Subcutaneous adipose tissue (tissue), 4 donors: Measurements from ENCODE around the gene TOMM7. TPM values are rescaled to one million over a fixed set of nuclear protein-coding genes. Genes with fewer than 3 reads are reported as not detected.

Experiments used
- total RNA-seq, 4 donors: library from RNA; depleted of rRNA; stranded (reverse); fragments of >200 nt; gene quantifications; one replicate each; pipeline ENCODE4 v1.1.0, GENCODE V29; 2016
- TF ChIP-seq, protein P1 (sequence below): fragments of 450-650 bp; IDR thresholded peaks from one replicate; pipeline ENCODE4 v1.5.1; 2016; ENCODE audit warnings: low read depth, mild to moderate bottlenecking, control low read depth, antibody characterized with exemption, moderate library complexity

Gene TOMM7
- total RNA-seq, 4 donors from 2014 or later, result 174 to 260 (median 210) TPM

DNA sequence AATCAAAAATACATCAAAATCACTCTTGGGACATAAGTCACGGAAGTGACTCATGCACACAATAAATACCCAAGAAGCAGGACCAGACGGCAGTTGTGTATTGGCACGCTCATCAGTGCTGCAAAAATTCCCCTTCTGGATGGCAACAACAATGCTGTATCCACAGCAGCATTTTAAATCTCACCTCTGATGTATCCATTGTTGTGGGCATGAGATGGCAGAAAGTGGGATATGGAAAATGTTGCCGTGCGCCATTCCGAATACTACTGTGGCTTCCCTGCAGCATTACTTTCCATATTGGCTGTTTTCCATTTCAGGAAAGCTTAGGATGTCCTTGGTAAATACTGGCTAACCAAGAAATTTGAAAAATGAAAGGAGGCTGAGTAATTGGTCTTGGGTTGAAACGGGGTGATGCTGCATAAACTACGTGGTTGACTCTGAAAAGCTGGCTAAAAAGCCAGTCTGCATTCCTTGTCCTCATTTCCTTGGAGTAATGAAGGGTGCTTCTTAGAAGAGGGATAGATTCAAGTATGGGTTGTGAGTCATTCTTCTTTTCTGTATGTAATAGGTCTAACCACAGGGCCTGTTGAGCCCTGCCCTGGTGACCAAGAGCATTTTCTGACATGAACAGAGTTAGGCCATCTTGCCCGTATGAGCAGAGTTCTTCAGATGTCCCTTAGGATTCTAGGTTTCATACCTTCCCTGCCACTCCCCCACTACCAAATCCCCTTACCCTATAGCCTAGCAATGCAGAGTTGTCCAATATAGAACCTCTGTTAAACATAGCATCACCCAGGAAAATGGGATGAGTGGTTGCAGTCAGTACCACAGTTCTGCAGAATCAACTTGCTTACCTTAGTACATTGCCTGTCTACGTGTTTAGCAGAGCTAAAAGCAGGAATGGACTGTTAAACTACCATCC is 36.3 kb upstream of the TOMM7 start:
- TF ChIP-seq, protein P1, sequence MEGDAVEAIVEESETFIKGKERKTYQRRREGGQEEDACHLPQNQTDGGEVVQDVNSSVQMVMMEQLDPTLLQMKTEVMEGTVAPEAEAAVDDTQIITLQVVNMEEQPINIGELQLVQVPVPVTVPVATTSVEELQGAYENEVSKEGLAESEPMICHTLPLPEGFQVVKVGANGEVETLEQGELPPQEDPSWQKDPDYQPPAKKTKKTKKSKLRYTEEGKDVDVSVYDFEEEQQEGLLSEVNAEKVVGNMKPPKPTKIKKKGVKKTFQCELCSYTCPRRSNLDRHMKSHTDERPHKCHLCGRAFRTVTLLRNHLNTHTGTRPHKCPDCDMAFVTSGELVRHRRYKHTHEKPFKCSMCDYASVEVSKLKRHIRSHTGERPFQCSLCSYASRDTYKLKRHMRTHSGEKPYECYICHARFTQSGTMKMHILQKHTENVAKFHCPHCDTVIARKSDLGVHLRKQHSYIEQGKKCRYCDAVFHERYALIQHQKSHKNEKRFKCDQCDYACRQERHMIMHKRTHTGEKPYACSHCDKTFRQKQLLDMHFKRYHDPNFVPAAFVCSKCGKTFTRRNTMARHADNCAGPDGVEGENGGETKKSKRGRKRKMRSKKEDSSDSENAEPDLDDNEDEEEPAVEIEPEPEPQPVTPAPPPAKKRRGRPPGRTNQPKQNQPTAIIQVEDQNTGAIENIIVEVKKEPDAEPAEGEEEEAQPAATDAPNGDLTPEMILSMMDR, result no peak

DNA sequence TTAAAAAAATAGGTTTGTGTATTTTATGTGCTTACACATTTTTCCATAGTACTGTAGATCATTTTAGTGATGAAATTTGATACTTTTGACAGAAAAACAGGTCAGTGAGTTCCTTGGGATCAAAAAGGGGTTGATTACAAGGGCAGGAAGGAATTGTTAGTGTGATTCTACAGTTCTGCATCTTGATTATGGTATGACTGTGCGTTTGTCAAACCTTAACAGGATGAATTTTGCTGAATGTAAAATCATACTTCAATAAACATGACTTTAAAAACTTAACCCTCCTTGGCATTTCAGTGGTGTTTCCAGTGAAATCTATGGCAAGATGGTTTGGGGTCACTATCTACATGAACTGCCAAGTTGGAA is 35.6 kb upstream of the TOMM7 start:
- TF ChIP-seq, protein P1, result no peak

DNA sequence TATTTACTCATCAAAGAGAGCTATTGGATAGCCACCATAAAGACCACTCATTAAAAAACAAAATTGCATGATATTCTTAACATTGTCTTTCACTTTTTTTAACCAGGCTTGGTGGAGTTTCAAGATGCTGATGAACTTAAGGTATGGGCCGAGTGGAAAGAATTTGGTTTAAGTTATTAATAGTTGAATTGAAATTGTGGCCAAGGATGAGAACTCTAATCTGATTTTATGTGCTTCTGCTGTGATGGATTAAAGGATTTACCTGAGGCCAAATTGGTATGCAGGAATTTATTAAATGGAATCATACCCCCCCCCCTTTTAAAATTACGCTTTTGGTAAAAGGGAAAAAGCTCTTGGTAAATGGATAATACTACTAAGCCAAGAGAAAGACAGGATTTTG is 33.8 kb upstream of the TOMM7 start:
- TF ChIP-seq, protein P1, result no peak

DNA sequence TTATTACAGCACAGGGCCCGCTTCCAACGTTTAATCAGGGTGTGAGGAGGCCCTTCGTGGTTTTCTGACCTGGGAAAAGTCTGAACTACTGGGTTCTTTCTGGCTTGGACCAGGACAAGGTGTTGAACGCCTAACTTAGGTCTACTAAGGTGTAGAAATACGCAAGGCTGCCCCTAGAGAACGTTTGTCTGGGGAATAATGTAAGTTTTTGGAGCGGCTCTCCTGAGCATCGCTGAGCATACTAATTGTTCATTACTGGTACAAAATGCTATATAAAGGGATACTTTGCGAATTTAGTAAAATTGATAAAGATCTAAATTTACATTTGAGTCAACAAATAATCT is 32.4 kb upstream of the TOMM7 start:
- TF ChIP-seq, protein P1, result no peak

DNA sequence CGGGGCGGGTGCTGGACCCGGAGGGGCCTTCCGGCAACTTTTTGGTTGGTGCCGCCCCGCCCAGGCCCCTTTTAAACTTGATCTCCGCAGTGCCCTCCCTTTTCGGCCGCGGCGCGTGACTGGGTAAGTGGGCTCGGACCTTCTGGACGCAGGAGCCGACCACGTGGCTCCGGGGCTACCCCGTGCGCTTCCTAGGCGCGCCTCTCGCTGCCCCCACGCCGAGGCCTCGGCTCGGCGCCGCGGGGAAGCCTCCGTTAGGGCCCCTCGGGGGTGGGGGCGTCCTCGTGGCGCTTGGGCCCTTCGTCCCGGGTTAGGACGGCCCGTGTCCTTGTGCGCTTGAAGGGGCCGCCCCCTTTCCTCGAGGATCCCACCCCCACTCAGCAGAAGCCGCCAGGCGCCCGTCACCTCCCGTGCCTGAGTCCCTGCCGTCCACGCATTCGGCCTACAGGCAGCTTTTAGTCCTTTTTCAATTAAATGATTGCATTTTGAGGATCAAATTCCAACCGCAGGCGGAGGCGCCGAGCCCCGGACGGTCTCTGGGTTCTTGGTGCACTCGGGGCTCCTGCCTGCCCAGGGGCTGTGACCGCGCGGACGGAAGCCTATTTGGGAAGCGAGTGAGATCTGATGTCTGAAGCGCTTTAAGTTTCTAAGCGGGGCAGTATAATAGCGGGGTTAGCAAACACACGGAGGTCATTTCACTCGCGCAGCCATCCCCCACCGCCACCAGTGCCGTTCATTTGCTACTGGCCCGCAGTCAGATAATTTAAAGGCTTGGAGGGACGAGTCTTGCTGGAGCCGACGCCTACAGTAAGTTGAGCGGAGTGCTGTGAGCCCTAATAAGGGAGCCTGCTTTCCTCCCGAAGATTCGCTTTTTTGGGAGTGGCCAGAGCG is 31.8 kb upstream of the TOMM7 start:
- TF ChIP-seq, protein P1, result no peak

DNA sequence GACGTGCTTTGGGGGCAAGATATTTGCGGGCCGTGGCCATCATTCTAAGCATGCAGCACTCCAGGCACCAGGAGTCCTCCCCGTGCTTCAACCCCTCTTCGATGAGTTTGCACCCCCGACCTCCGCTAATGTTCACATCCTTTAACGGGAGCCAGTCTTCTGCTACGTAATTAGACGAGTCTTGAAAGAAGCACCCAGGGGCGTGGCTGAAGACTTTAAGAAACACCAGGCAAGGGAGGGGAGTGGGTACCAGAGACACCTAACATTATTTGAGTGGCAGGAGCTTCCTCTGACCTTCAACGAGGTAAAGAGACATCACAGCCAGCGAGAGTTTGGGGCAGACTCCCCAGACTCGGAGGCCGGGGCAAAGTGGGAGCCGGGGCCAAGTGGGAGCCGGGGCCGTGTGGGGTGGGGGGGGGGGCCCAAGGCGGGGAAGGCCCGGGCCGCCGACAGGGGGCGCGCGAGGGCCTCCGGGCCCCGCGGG is 31.1 kb upstream of the TOMM7 start:
- TF ChIP-seq, protein P1, result no peak

DNA sequence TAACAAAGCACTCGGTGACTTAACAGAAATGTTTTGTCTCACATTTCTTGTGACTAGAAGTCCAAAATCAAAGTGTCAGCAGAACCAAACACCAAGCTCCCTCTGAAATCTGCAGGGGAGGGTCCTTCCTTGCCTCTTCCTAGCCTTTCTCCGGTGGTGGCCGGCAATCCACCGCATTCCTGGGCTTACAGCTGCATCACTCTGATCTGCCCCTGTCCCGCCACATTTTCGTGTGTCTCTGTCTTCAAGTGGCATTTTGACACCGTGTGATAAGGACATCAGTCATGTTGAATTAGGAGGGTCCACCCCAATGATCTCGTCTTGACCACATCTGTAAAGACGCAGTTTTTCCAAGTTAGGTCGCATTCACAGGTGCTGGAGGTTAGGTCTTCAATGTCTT is 30.5 kb upstream of the TOMM7 start:
- TF ChIP-seq, protein P1, result no peak
